CD4-positive, alpha-beta memory T cell (primary cell): ENCODE data around the gene CBX8. TPM values are rescaled to one million over a fixed set of nuclear protein-coding genes. Genes with fewer than 3 reads are reported as not detected.

Source experiments
- CTCF ChIA-PET: fragments of 350-600 bp; sonication (Branson Sonifier 250); formaldehyde crosslinking; loops from one replicate; lab custom pipeline; 2021; ENCODE audit warnings: inconsistent platforms; ENCODE audit not compliant: partially characterized antibody; lab: Charles Lee
- POLR2A ChIA-PET: fragments of 350-600 bp; sonication (Branson Sonifier 250); formaldehyde crosslinking; loops from one replicate; lab custom pipeline; 2021; ENCODE audit not compliant: partially characterized antibody; lab: Charles Lee
- DNase-seq, 5 donors: peaks; one replicate each; pipeline versions ENCODE4 v3.0.0 to v3.0.0-alpha.2; 2020 to 2022; ENCODE audit warnings: mixed read lengths in 1 of 5
- H3K27ac ChIP-seq: one replicate; pipeline ENCODE4 v1.7.0; 2013; ENCODE audit warnings: low read depth, low read length
- H3K27me3 ChIP-seq: 2 replicates; pipeline ENCODE4 v1.7.0; 2013; ENCODE audit warnings: mild to moderate bottlenecking, low read length, moderate library complexity; ENCODE audit not compliant: insufficient read depth
- H3K36me3 ChIP-seq: 2 replicates; pipeline ENCODE4 v1.7.0; 2013; ENCODE audit warnings: mild to moderate bottlenecking, low read length, moderate library complexity; ENCODE audit not compliant: insufficient read depth
- H3K4me1 ChIP-seq: 2 replicates; pipeline ENCODE4 v1.7.0; 2013; ENCODE audit warnings: mild to moderate bottlenecking, low read length, moderate library complexity; ENCODE audit not compliant: insufficient read depth
- H3K4me3 ChIP-seq, 2 donors: one replicate each; pipeline ENCODE4 v1.7.0; 2013; ENCODE audit warnings: low read length in 2 of 2, mild to moderate bottlenecking in 1 of 2
- H3K9me3 ChIP-seq, 2 donors: one replicate each; pipeline ENCODE4 v1.7.0; 2013; ENCODE audit warnings: low read length in 2 of 2, control low read depth in 1 of 2; ENCODE audit not compliant: control insufficient read depth in 1 of 2
- H3K27ac Mint-ChIP-seq, 7 donors: one replicate each; pipeline ENCODE4 v1.8.0; 2020 to 2021; ENCODE audit warnings: mixed read lengths in 7 of 7, mild to moderate bottlenecking in 6 of 7, inconsistent platforms in 3 of 7, moderate library complexity in 3 of 7
- H3K27me3 Mint-ChIP-seq, 2 donors: one replicate each; pipeline ENCODE4 v1.8.0; 2020 to 2021; ENCODE audit warnings: mixed read lengths in 2 of 2
- H3K36me3 Mint-ChIP-seq, 2 donors: one replicate each; pipeline ENCODE4 v1.8.0; 2020 to 2021; ENCODE audit warnings: mixed read lengths in 2 of 2, inconsistent platforms in 1 of 2, mild to moderate bottlenecking in 1 of 2
- H3K4me1 Mint-ChIP-seq, 4 donors: one replicate each; pipeline ENCODE4 v1.8.0; 2020 to 2021; ENCODE audit warnings: mixed read lengths in 4 of 4, mild to moderate bottlenecking in 1 of 4
- H3K4me3 Mint-ChIP-seq, 8 donors: one replicate each; pipeline ENCODE4 v1.8.0; 2020 to 2021; ENCODE audit warnings: mixed read lengths in 8 of 8, mild to moderate bottlenecking in 7 of 8, moderate library complexity in 6 of 8, inconsistent platforms in 3 of 8
- H3K9me3 Mint-ChIP-seq, 8 donors: one replicate each; pipeline ENCODE4 v1.8.0; 2020 to 2021; ENCODE audit warnings: mixed read lengths in 8 of 8, mild to moderate bottlenecking in 5 of 8, inconsistent platforms in 3 of 8, moderate library complexity in 1 of 8
- intact Hi-C: fragments of 100-400 bp; cut with micrococcal nuclease; formaldehyde crosslinking; loops from one replicate; pipeline ENCODE4 v1.15.1; 2023
- polyA plus RNA-seq, 2 donors: library from polyadenylated mRNA; unstranded; fragments of 300-500 nt; fragmentation: Illumina TruSeq; gene quantifications; one replicate each; pipeline ENCODE4 v1.2.3, GENCODE V29; 2021
- total RNA-seq, 2 experiments: library from RNA; stranded (reverse); gene quantifications; one replicate each; pipeline ENCODE4 v1.2.3, GENCODE V29; 2021

CBX8 gene
- total and polyA plus RNA-seq, 4 experiments from 2014 or later, result 0.29 to 4.1 (median 1.6) TPM

DNA sequence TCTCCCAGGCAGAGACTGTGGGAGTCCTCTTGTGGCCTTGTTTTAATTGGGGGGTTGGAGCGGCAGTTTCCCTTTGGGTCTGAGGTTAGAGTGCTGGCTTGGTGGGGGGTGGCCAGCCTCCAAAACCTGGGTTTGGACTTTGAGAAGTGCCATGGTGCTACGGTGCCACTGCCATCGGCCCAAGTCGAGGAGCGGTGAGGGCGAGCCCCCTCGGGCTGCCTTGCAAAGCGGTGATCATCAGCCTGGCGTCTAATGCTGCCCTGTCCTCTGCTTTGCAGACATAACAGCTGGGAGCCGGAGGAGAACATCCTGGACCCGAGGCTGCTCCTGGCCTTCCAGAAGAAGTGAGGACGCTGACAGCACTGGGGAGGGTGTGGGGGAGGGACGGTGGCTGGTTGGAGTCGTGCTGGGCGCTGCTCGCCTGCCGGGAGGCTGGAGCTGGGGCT is 17.8 kb downstream of the CBX8 start:
- H3K27ac Mint-ChIP-seq, result peak overlapping the region in 3 of 7 donors; percentile 15 to 81 (median 42)
- H3K27me3 ChIP-seq, result peaks cover 20% of the 10 kb centered on the region
- H3K4me1 Mint-ChIP-seq, result peaks cover 2 to 12% (median 10%) of the 10 kb centered on the region in 4 donors
- peaks cover 0 to 4% (median 0%) of the 10 kb centered on the region in 8 donors for H3K9me3 Mint-ChIP-seq
- DNase-seq, result no peak
- H3K4me3 ChIP-seq, result no peak overlapping the region
- CTCF ChIA-PET, result interaction anchor here (1.2 to 2.5 kb wide), 2 partner anchors 10 to 38 kb away, joined by 3 to 8 read pairs; no protein-coding TSS in a partner anchor
- H3K4me1 ChIP-seq, result peaks cover 20% of the 10 kb centered on the region
- peaks cover 41 to 61% of the 10 kb centered on the region in 2 donors for H3K27me3 Mint-ChIP-seq
- peak overlapping the region; percentile 79 to 85 (median 80) for H3K4me3 Mint-ChIP-seq
- intact Hi-C loops, result no loop called here
- H3K27ac ChIP-seq, result no peak overlapping the region
- no peaks in the 10 kb centered on the region for H3K36me3 ChIP-seq
- POLR2A ChIA-PET, result interaction anchor here (0.8 to 3.3 kb wide), 3 partner anchors 13 to 62 kb away, joined by 3 to 19 read pairs (median 3); partner anchors contain the start of gene CBX8
- H3K9me3 ChIP-seq, result no peaks in the 10 kb centered on the region
- H3K36me3 Mint-ChIP-seq, result no peaks in the 10 kb centered on the region

DNA sequence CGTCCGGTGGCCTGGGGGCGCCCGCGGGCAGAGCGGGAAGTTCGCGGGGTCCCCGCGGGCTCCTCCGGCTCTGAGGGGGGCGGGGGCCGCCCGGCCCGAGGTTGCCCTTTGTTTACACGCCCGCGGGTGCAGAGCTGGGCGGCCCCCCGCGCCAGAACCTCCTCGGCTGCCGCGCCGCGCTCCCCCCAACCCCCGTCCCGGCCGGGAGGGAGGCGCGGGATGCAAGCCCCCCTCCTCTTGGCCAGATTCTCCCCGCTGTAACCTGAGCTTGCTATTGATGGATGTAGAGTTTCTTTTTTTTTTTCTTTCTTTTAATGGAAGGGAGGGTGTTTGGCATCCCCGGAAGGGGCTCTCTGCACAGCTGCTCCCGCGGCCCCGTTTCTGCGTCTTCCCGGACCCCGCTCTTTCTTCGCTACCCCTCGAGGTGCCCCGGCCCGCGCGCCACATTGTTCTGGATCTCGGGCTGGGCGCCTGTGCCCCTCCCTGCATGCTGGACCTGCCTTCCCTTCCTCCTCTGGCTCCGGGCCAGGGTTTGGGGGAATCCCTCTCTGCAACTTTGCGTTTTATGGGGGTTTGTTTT is 18.3 kb downstream of the CBX8 start:
- peaks cover 2 to 12% (median 10%) of the 10 kb centered on the region in 4 donors for H3K4me1 Mint-ChIP-seq
- H3K4me3 Mint-ChIP-seq, result peak overlapping the region; percentile 79 to 85 (median 80)
- H3K9me3 ChIP-seq, result no peaks in the 10 kb centered on the region
- H3K27ac Mint-ChIP-seq, result peak overlapping the region in 6 of 7 donors; percentile 15 to 82 (median 57)
- H3K9me3 Mint-ChIP-seq, result peaks cover 0 to 4% (median 0%) of the 10 kb centered on the region in 8 donors
- CTCF ChIA-PET, result interaction anchor here (1.2 to 2.5 kb wide), 2 partner anchors 11 to 38 kb away, joined by 3 to 8 read pairs; no protein-coding TSS in a partner anchor
- H3K36me3 ChIP-seq, result no peaks in the 10 kb centered on the region
- H3K27ac ChIP-seq, result no peak overlapping the region
- H3K27me3 ChIP-seq, result peaks cover 20% of the 10 kb centered on the region
- POLR2A ChIA-PET, result interaction anchor here (0.8 to 3.3 kb wide), 3 partner anchors 18 to 63 kb away, joined by 3 to 19 read pairs (median 3); partner anchors contain the start of gene CBX8
- no peak for DNase-seq
- H3K36me3 Mint-ChIP-seq, result no peaks in the 10 kb centered on the region
- H3K4me3 ChIP-seq, result peak overlapping the region in 1 of 2 donors; percentile 28
- peaks cover 45 to 62% of the 10 kb centered on the region in 2 donors for H3K27me3 Mint-ChIP-seq
- intact Hi-C loops, result no loop called here
- H3K4me1 ChIP-seq, result peaks cover 20% of the 10 kb centered on the region

DNA sequence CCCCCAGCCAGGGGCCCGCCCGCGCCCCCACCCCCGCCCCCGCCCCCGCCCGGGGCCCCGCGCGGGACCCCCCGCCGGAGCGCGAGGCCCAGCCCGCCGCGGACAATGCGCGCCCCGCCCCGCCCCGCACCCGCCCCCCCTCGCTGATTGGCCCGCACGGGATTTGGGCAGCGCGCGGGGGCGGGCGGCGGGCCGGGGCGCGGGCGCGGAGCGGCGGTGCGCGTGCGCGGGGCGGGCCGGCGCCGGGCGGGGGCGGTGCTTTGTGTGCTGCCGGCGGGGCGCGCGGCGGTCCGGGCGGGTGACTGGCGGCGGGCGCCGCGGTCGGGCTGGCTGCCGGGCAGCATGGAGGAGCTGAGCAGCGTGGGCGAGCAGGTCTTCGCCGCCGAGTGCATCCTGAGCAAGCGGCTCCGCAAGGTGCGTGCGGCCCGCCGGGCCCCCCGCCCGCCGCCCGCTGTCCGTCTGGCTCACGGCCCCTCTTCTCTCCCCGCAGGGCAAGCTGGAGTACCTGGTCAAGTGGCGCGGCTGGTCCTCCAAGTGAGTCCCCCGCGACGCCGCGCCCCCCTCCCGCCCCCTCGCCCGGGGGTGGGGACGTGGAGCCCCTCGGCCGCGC is 18.9 kb downstream of the CBX8 start, which contains the start of gene CBX2:
Gene CBX2 (plus strand): TSS at position 255 of the 610 bp plus-strand sequence. CDS start 88 bp downstream, at position 343.
- ChIA-PET POLR2A (interaction anchor here (0.8 to 3.3 kb wide), 3 partner anchors 18 to 63 kb away, joined by 3 to 19 read pairs (median 3); partner anchors contain the start of gene CBX8), CTCF (interaction anchor here (2.5 kb wide), 1 partner anchor 11 kb away, joined by 8 read pairs; no protein-coding TSS in a partner anchor)
- peak within 1 kb of the TSS in 1 of 2 donors; percentile 43 for H3K4me3 ChIP-seq
- peaks cover 20% of the 10 kb centered on the region for H3K27me3 ChIP-seq
- Mint-ChIP-seq H3K27me3 (peaks cover 47 to 60% of the 10 kb centered on the region in 2 donors), H3K36me3 (no peaks in the 10 kb centered on the region), H3K27ac (peak within 1 kb of the TSS in 6 of 7 donors; percentile 15 to 82 (median 57)), H3K9me3 (peaks cover 0 to 4% (median 0%) of the 10 kb centered on the region in 8 donors), H3K4me1 (peaks cover 2 to 12% (median 10%) of the 10 kb centered on the region in 4 donors), H3K4me3 (peak within 1 kb of the TSS; percentile 79 to 85 (median 80))
- no peak within 1 kb of the TSS for H3K27ac ChIP-seq
- H3K9me3 ChIP-seq, result no peaks in the 10 kb centered on the region
- intact Hi-C loops, result loop anchor here (2.0 kb wide), 1 partner anchor 19 kb away; the partner anchor contains the start of gene CBX8
- DNase-seq, result peak; percentile 65 to 79 (median 75)
- no peaks in the 10 kb centered on the region for H3K36me3 ChIP-seq
- H3K4me1 ChIP-seq, result peaks cover 20% of the 10 kb centered on the region

DNA sequence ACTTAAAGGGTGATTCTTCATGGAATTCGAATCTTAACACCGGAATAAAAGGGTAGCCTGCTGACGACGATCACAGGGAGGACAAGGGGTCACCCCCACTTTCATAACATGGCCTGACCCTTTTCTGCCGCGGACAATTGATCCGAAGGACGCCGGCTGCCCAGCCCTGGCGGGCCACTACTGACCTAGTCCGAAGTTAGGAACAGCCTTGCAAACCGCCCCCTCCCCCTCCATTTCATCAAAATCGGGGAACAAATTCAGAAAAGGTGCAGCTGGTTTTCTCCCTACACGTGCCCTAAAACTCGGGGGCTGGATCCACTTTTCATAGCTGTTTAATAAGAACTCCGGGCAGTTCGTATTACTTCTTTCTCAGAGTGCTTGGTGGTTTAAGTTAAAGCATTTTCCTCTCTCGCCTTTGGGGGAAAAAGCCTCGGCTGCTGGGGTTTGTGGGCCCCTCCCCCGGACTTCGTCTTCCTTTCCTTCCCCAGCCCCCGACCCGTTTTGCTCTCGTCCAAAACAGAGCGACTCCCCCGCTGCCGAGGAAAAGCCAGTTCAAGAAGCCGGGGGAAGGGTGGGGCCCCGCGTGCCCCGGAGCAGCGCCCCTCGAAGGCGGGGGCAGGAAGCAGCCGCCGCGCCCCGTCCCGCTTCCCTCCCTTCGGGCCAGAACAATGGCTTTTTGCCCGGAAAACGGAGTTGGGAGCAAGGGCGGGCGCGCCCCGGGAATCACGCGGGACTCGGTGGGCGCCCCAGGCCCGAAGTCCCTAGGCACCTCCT is 19.6 kb downstream of the CBX8 start:
- Mint-ChIP-seq H3K4me3 (peak overlapping the region; percentile 39 to 75 (median 56)), H3K9me3 (peaks cover 0 to 4% (median 0%) of the 10 kb centered on the region in 8 donors), H3K27me3 (peaks cover 45 to 53% of the 10 kb centered on the region in 2 donors), H3K27ac (peak overlapping the region in 3 of 7 donors; percentile 23 to 54 (median 53)), H3K36me3 (no peaks in the 10 kb centered on the region), H3K4me1 (peaks cover 2 to 12% (median 10%) of the 10 kb centered on the region in 4 donors)
- H3K27ac ChIP-seq, result no peak overlapping the region
- peaks cover 20% of the 10 kb centered on the region for H3K27me3 ChIP-seq
- H3K9me3 ChIP-seq, result no peaks in the 10 kb centered on the region
- intact Hi-C loops, result loop anchor here (2.0 kb wide), 1 partner anchor 19 kb away; the partner anchor contains the start of gene CBX8
- H3K36me3 ChIP-seq, result no peaks in the 10 kb centered on the region
- peak overlapping the region in 1 of 2 donors; percentile 43 for H3K4me3 ChIP-seq
- DNase-seq, result peak in 3 of 5 donors; percentile 16 to 36 (median 28)
- ChIA-PET CTCF (interaction anchor here (2.5 to 2.6 kb wide), 2 partner anchors 12 to 32 kb away, joined by 8 read pairs; no protein-coding TSS in a partner anchor), POLR2A (interaction anchor here (0.9 to 3.3 kb wide), 2 partner anchors 19 to 62 kb away, joined by 3 to 19 read pairs; partner anchors contain the start of genes CBX4 and CBX8)
- H3K4me1 ChIP-seq, result peaks cover 20% of the 10 kb centered on the region

DNA sequence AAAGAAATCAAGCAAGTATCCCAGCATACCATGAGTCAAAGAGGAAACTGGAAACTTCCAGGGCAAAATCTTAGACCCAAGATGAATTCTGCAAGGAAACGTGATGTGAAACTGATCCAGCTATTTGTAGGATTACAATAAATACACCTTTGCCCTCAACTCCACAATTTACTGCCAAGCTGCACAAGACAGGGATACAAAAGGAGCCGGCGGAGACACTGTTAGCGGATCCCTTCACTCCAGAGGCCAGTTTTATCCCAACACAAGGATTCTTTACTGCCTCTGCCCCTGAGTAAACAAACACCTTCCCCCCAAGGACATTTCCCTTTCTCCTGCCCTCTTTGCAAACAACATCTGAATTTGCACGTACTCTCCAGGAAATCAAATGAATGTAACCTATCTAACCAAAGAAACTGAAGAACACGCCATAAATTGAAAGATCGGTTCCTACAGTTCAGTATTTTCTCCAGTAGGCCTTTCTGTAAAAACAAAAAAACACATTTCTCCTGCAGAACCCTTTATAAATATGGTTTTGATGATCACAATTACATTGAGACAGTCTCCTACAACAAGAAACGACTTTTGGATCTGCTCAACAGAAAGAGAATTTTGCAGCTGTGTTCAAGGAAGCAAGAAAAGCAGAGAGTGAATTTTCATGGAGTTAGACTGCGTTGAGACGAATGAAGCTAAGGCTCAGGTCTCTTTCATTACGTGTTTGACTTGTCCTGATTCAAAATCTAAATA is 20.3 kb downstream of the CBX8 start:
- H3K36me3 ChIP-seq, result no peaks in the 10 kb centered on the region
- ChIA-PET POLR2A (interaction anchor here (0.9 to 3.3 kb wide), 2 partner anchors 20 to 63 kb away, joined by 3 to 19 read pairs; partner anchors contain the start of genes CBX4 and CBX8), CTCF (interaction anchor here (0.8 to 2.6 kb wide), 2 partner anchors 31 to 64 kb away, joined by 4 to 8 read pairs; no protein-coding TSS in a partner anchor)
- H3K9me3 Mint-ChIP-seq, result peaks cover 0 to 4% (median 0%) of the 10 kb centered on the region in 8 donors
- peak overlapping the region in 7 of 8 donors; percentile 39 to 75 (median 47) for H3K4me3 Mint-ChIP-seq
- H3K27ac Mint-ChIP-seq, result peak overlapping the region in 2 of 7 donors; percentile 53 to 54
- no peaks in the 10 kb centered on the region for H3K36me3 Mint-ChIP-seq
- peaks cover 43 to 50% of the 10 kb centered on the region in 2 donors for H3K27me3 Mint-ChIP-seq
- no peaks in the 10 kb centered on the region for H3K9me3 ChIP-seq
- peaks cover 20% of the 10 kb centered on the region for H3K4me1 ChIP-seq
- H3K27ac ChIP-seq, result no peak overlapping the region
- intact Hi-C loops, result loop anchor here (2.0 kb wide), 1 partner anchor 20 kb away; the partner anchor contains the start of gene CBX8
- DNase-seq, result no peak
- H3K4me3 ChIP-seq, result no peak overlapping the region
- peaks cover 20% of the 10 kb centered on the region for H3K27me3 ChIP-seq
- H3K4me1 Mint-ChIP-seq, result peaks cover 2 to 12% (median 10%) of the 10 kb centered on the region in 4 donors
